GM12878 (cell line): ENCODE measurements around the gene PHOSPHO1. TPM values are rescaled to one million over a fixed set of nuclear protein-coding genes. Genes with fewer than 3 reads are reported as not detected.
A peak's percentile ranks its signal among the peaks of the same experiment; 100 is the strongest.

Source experiments
- ATAC-seq: fragments of 200-7000 bp; cut with Tn5 transposase; 3 replicates; pipeline ENCODE4 v1.9.1; 2020; ENCODE audit warnings: mild to moderate bottlenecking, moderate library complexity
- BruUV-seq: library from RNA; stranded (reverse); fragments of 400-500 nt; replicated peaks from 2 replicates; lab custom pipeline; 2021; lab: Mats Ljungman, UMichigan
- CTCF ChIA-PET: fragments of 300-600 bp; sonication (Branson Sonifier 250); formaldehyde crosslinking; extraction: SDS; loops from one replicate; lab custom pipeline; 2021; ENCODE audit warnings: inconsistent platforms; lab: Yijun Ruan, JAX
- POLR2A ChIA-PET: fragments of 350-600 bp; formaldehyde crosslinking; extraction: SDS; loops from one replicate; lab custom pipeline; 2021; ENCODE audit warnings: inconsistent platforms; lab: Charles Lee
- RAD21 ChIA-PET: fragments of 300-600 bp; sonication (Branson Sonifier 250); formaldehyde crosslinking; loops from one replicate; lab custom pipeline; 2023; ENCODE audit warnings: antibody characterized with exemption; ENCODE audit not compliant: unreplicated experiment; lab: Charles Lee
- SMC1A ChIA-PET: fragments of 300-600 bp; sonication (Branson Sonifier 250); formaldehyde crosslinking; loops from one replicate; lab custom pipeline; 2023; ENCODE audit not compliant: unreplicated experiment, uncharacterized antibody; lab: Charles Lee
- DNase-seq: peaks from one replicate; pipeline ENCODE4 v3.0.0-alpha.2; 2011; ENCODE audit warnings: low read depth, low spot score
- FAIRE-seq: peaks from 3 replicates; lab custom pipeline; 2011; peaks lifted over from hg19 to GRCh38; lab: Jason Lieb, UNC
- H2AFZ ChIP-seq: 2 replicates; pipeline ENCODE4 v1.6.0; 2011; ENCODE audit warnings: low read depth, low read length, control low read depth; ENCODE audit not compliant: control insufficient read depth
- H3K27ac ChIP-seq: 2 replicates; pipeline ENCODE4 v1.5.1; 2011; ENCODE audit warnings: control low read depth; ENCODE audit not compliant: control insufficient read depth, insufficient read depth
- H3K27me3 ChIP-seq, 2 experiments: replicated peaks in 1 of 2; 2 replicates each; pipeline versions ENCODE4 v1.6.0 to v1.6.1; 2011; ENCODE audit warnings: low read length in 1 of 2; ENCODE audit not compliant: control insufficient read depth in 2 of 2, insufficient read depth in 2 of 2
- H3K36me3 ChIP-seq, 2 experiments: 2 replicates each; pipeline ENCODE4 v1.5.1; 2011; ENCODE audit warnings: low read length in 1 of 2; ENCODE audit not compliant: control insufficient read depth in 2 of 2, insufficient read depth in 2 of 2
- H3K4me1 ChIP-seq: 2 replicates; pipeline ENCODE4 v1.6.1; 2011; ENCODE audit warnings: mild to moderate bottlenecking, low read length, moderate library complexity, mixed read lengths; ENCODE audit not compliant: control insufficient read depth, insufficient read depth
- H3K4me2 ChIP-seq: 2 replicates; pipeline ENCODE4 v1.6.0; 2011; ENCODE audit warnings: control low read depth; ENCODE audit not compliant: control insufficient read depth, insufficient read depth
- H3K4me3 ChIP-seq: fragments of 200-600 bp; sonication (generic); 2 replicates; pipeline ENCODE4 v1.5.1; 2016
- H3K79me2 ChIP-seq: 2 replicates; pipeline ENCODE4 v1.6.0; 2011; ENCODE audit warnings: low read length; ENCODE audit not compliant: control insufficient read depth, insufficient read depth
- H3K9ac ChIP-seq: 2 replicates; pipeline ENCODE4 v1.8.0; 2011; ENCODE audit warnings: low read length, control low read depth, mixed read lengths; ENCODE audit not compliant: control insufficient read depth, insufficient read depth
- H3K9me3 ChIP-seq: replicated peaks from 3 replicates; pipeline ENCODE4 v1.5.1; 2011; ENCODE audit warnings: mild to moderate bottlenecking, low read length; ENCODE audit not compliant: control insufficient read depth, insufficient read depth
- H4K20me1 ChIP-seq: 2 replicates; pipeline ENCODE4 v1.6.0; 2011; ENCODE audit not compliant: control insufficient read depth, insufficient read depth
- ATF7 ChIP-seq: fragments of 450-650 bp; IDR thresholded peaks from 2 replicates; pipeline ENCODE4 v1.6.1; 2016; ENCODE audit warnings: low read depth, mild to moderate bottlenecking
- BHLHE40 ChIP-seq, 2 experiments: fragments of 450-650 bp in 1 of 2; IDR thresholded peaks; 2 replicates each; pipeline ENCODE4 v1.6.1; 2011 to 2017; ENCODE audit warnings: low read depth in 2 of 2, borderline replicate concordance in 1 of 2, improper control_type of control experiment in 1 of 2, low read length in 1 of 2, mild to moderate bottlenecking in 1 of 2
- BMI1 ChIP-seq: fragments of 450-650 bp; IDR thresholded peaks from 2 replicates; pipeline ENCODE4 v1.6.1; 2016; ENCODE audit warnings: mild to moderate bottlenecking, moderate library complexity, borderline replicate concordance
- FOS ChIP-seq: IDR thresholded peaks from 3 replicates; pipeline ENCODE4 v1.6.1; 2011; ENCODE audit warnings: borderline replicate concordance; ENCODE audit not compliant: insufficient read length; ENCODE audit errors: extremely low read depth
- HDGF ChIP-seq: fragments of 450-650 bp; IDR thresholded peaks from 2 replicates; pipeline ENCODE4 v1.6.1; 2016; ENCODE audit warnings: antibody characterized with exemption
- IRF4 ChIP-seq: IDR thresholded peaks from 2 replicates; pipeline ENCODE4 v1.6.1; 2011; ENCODE audit warnings: low read depth, low read length
- JUNB ChIP-seq: IDR thresholded peaks from 2 replicates; pipeline ENCODE4 v1.6.1; 2016; ENCODE audit warnings: antibody characterized with exemption, mild to moderate bottlenecking
- MTA2 ChIP-seq: fragments of 450-650 bp; IDR thresholded peaks from 2 replicates; pipeline ENCODE4 v1.6.1; 2016; ENCODE audit warnings: low read depth, mild to moderate bottlenecking, moderate library complexity
- NR2C2 ChIP-seq: IDR thresholded peaks from 2 replicates; pipeline ENCODE4 v1.6.1; 2011; ENCODE audit warnings: borderline replicate concordance, low read depth; ENCODE audit not compliant: control insufficient read depth, insufficient read length
- NRF1 ChIP-seq: conservative IDR thresholded peaks from 2 replicates; pipeline ENCODE4 v1.6.1; 2011; ENCODE audit warnings: mild to moderate bottlenecking, low read depth, low read length, improper control_type of control experiment
- POLR2A ChIP-seq: IDR thresholded peaks from 2 replicates; pipeline ENCODE4 v1.6.1; 2011; ENCODE audit warnings: low read depth, mild to moderate bottlenecking, low read length
- SIN3A ChIP-seq: IDR thresholded peaks from 2 replicates; pipeline ENCODE4 v1.6.1; 2012; ENCODE audit warnings: low read depth, low read length, improper control_type of control experiment
- SREBF1 ChIP-seq: IDR thresholded peaks from 2 replicates; pipeline ENCODE4 v1.6.1; 2012; ENCODE audit warnings: mild to moderate bottlenecking, low read length
- SRF ChIP-seq, 2 experiments: IDR thresholded peaks; 2 replicates each; pipeline ENCODE4 v1.6.1; 2011; ENCODE audit warnings: low read depth in 2 of 2, low read length in 2 of 2, mild to moderate bottlenecking in 1 of 2, moderate library complexity in 1 of 2
- SUZ12 ChIP-seq: fragments of 200-600 bp; sonication (generic); IDR thresholded peaks from one replicate; pipeline ENCODE4 v1.6.1; 2018; ENCODE audit warnings: antibody characterized with exemption, mild to moderate bottlenecking; ENCODE audit not compliant: unreplicated experiment
- YBX1 ChIP-seq: fragments of 450-650 bp; IDR thresholded peaks from 2 replicates; pipeline ENCODE4 v1.6.1; 2016; ENCODE audit warnings: antibody characterized with exemption
- WGBS: methylation state at CpG from one replicate; pipeline ENCODE4 v1.1.6; 2016; ENCODE audit warnings: low lambda C conversion rate; ENCODE audit not compliant: insufficient replicate concordance, insufficient coverage; ENCODE audit errors: missing lambda C conversion rate; 5-methylcytosine and 5-hydroxymethylcytosine counted together
- in situ Hi-C: fragments of 300-500 bp; cut with MboI; formaldehyde crosslinking; loops from 9 replicates; pipeline ENCODE4 v1.14.3; 2018; ENCODE audit warnings: mixed read lengths
- intact Hi-C: fragments of 100-400 bp; cut with micrococcal nuclease; formaldehyde crosslinking; loops from one replicate; pipeline ENCODE4 v1.14.2; 2022; ENCODE audit not compliant: unreplicated experiment
- polyA plus RNA-seq, 11 experiments: library from polyadenylated mRNA; depleted of rRNA in 4 of 11; unstranded in 6 of 11; stranded (reverse) in 5 of 11; fragments of >200 nt; fragmentation: Nextera tagmentation in 4 of 11; fragmentation: Illumina TruSeq in 1 of 11; extraction: Ambion mirVana in 4 of 11; extraction: Trizol in 1 of 11; gene quantifications; 1 replicate in 1 of 11; 2 replicates in 10 of 11; pipeline versions ENCODE4 v1.2.1 to v1.2.3, GENCODE V29; 2011 to 2016; ENCODE audit warnings: inconsistent platforms in 2 of 11, missing spikeins in 2 of 11, low read depth in 1 of 11
- total RNA-seq, 4 experiments: library from RNA; depleted of rRNA in 3 of 4; stranded (reverse); fragments of >200 nt in 3 of 4; fragmentation: Illumina TruSeq in 1 of 4; extraction: Trizol in 1 of 4; gene quantifications; 2 replicates each; pipeline versions ENCODE4 v1.2.1 to v1.2.3, GENCODE V29; 2013 to 2021
- TF ChIP-seq, protein P1 (sequence below): fragments of 450-650 bp; IDR thresholded peaks from 2 replicates; pipeline ENCODE4 v1.6.1; 2017; ENCODE audit warnings: borderline replicate concordance

The PHOSPHO1 gene
- total and polyA plus RNA-seq, 10 of the 15 experiments (the other 5 are each of a cell fraction or from before 2014, with no cell fraction given), result 0.03 to 1.5 (median 0.16) TPM; not detected in 2

DNA sequence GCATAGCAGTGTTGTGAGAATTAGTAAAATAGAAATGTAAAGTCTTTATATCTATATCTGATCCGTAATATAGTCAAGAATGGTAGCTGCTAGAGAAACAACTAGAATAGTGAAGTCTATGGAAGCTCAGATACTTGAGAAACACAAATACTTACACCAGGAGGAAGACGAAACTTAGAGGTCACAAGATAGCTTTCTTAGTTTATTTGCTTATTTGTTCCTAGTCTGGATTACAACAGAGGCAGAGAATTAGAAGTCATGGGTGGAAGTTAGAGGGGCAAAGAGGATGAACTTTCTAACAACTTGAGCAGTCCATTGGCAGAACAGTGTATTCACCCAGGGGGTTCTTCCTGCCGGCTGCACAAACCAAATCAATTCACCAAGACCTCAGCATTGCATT is 34.1 kb downstream of the PHOSPHO1 start (continued):
- no peak for TF ChIP-seq NRF1

DNA sequence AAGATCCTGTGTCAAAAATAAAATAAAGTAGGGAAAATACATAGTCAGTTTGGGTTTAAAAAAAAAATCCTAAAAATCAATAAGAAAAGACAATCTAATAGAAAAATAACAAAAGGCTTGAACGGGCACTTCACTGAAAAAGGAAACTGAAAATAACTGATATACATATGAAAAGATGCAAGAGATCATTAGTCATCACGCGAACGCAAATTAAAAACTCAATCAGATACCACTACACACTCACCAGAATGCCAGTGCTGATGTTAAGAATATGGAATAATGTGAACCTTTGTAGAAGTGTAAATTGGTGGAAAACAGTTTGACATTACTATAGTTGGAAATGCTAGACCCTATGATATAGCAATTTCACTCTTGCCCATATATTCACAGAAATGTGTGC is 34.8 kb downstream of the PHOSPHO1 start:
- CTCF ChIA-PET, result interaction anchor here (2.4 to 7.7 kb wide), 4 partner anchors 13 to 32 kb away, joined by 9 to 127 read pairs (median 54); partner anchors contain the start of genes ABI3, GNGT2 and PHOSPHO1
- TF ChIP-seq MTA2, result 0 out of 2 replicates have a peak, but pooled peaks have one; percentile 7
- no peak for TF ChIP-seq SIN3A
- TF ChIP-seq FOS, result no peak
- no peak for TF ChIP-seq SREBF1
- no peak for TF ChIP-seq SRF (IDR thresholded peaks at IDR 0.05; ENCODE audit: low read depth in 2 of 2, low read length in 2 of 2)
- TF ChIP-seq ATF7, result 0 out of 2 replicates have a peak, but pooled peaks have one; percentile 18
- TF ChIP-seq BHLHE40 (IDR thresholded peaks at IDR 0.05; ENCODE audit: borderline replicate concordance in 1 of 2, low read depth in 2 of 2, low read length in 1 of 2), result peak; percentile 6 to 8; a peak in 1 of 4 replicates
- TF ChIP-seq HDGF, result no peak
- no peak for TF ChIP-seq IRF4
- no peak for TF ChIP-seq SUZ12
- no peak for TF ChIP-seq NR2C2
- TF ChIP-seq, protein P1, sequence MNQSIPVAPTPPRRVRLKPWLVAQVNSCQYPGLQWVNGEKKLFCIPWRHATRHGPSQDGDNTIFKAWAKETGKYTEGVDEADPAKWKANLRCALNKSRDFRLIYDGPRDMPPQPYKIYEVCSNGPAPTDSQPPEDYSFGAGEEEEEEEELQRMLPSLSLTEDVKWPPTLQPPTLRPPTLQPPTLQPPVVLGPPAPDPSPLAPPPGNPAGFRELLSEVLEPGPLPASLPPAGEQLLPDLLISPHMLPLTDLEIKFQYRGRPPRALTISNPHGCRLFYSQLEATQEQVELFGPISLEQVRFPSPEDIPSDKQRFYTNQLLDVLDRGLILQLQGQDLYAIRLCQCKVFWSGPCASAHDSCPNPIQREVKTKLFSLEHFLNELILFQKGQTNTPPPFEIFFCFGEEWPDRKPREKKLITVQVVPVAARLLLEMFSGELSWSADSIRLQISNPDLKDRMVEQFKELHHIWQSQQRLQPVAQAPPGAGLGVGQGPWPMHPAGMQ, result no peak
- 0 out of 2 replicates have a peak, but pooled peaks have one; percentile 8 for TF ChIP-seq JUNB
- TF ChIP-seq POLR2A, result no peak
- no peak for TF ChIP-seq BMI1
- TF ChIP-seq YBX1, result no peak
- TF ChIP-seq, all 136 proteins: peak for 4
- no peak overlapping the region; the same call in 1 of the 2 replicates for H3K9ac ChIP-seq
- in situ Hi-C loops (no loop called here), intact Hi-C loops (loop anchor here (10.0 kb wide), 1 partner anchor 301 kb away; the partner anchor contains the start of gene ATP5MC1)
- no peaks in the 10 kb centered on the region for H3K79me2 ChIP-seq
- DNase-seq (no peak), ATAC-seq (no peak), FAIRE-seq (peak; percentile 64)
- H3K36me3 ChIP-seq, result no peaks in the 10 kb centered on the region
- no peaks in the 10 kb centered on the region for H4K20me1 ChIP-seq
- BruUV-seq, result no TSS peak
- ChIA-PET SMC1A (interaction anchor here (0.6 to 12.1 kb wide), 2 partner anchors 19 to 299 kb away, joined by 3 to 354 read pairs; partner anchors contain the start of genes ABI3 and GNGT2), POLR2A (interaction anchor here (1.5 to 16.8 kb wide), 2 partner anchors 9 to 18 kb away, joined by 3 to 537 read pairs; partner anchors contain the start of genes ABI3 and GNGT2), RAD21 (interaction anchor here (12.9 kb wide), 1 partner anchor 17 kb away, joined by 355 read pairs; the partner anchor contains the start of genes ABI3 and GNGT2)
- H3K9me3 ChIP-seq, result no peaks in the 10 kb centered on the region
- peak overlapping the region; percentile 39; the same call in 1 of the 2 replicates for H3K4me3 ChIP-seq
- H3K4me2 ChIP-seq, result peak overlapping the region; percentile 96
- H3K27me3 ChIP-seq, result no peaks in the 10 kb centered on the region
- H3K27ac ChIP-seq, result peak overlapping the region; percentile 98
- no peak overlapping the region; the same call in 1 of the 2 replicates for H2AFZ ChIP-seq
- peaks cover 28% of the 10 kb centered on the region for H3K4me1 ChIP-seq
- 35% methylated on average over 4 of the region's 4 CpGs for WGBS
